A673 (cell line): ENCODE results near the gene LTB4R. TPM values are rescaled to one million over a fixed set of nuclear protein-coding genes. Genes with fewer than 3 reads are reported as not detected.

Experiments used
- BruUV-seq: library from RNA; stranded (reverse); fragments of 400-500 nt; replicated peaks from 2 replicates; lab custom pipeline; 2021; lab: Mats Ljungman, UMichigan
- CTCF ChIA-PET: fragments of 300-600 bp; sonication (Branson Sonifier 250); formaldehyde crosslinking; loops from one replicate; lab custom pipeline; 2022; ENCODE audit warnings: antibody characterized with exemption; lab: Charles Lee
- POLR2A ChIA-PET: fragments of 300-600 bp; sonication (Branson Sonifier 250); formaldehyde crosslinking; loops from one replicate; lab custom pipeline; 2022; ENCODE audit warnings: antibody characterized with exemption; ENCODE audit not compliant: low non-redundant PET; lab: Charles Lee
- DNase-seq: peaks from one replicate; pipeline ENCODE4 v3.0.0-alpha.2; 2015; ENCODE audit warnings: low spot score
- H3K27ac ChIP-seq: fragments of 200-600 bp; sonication (generic); 2 replicates; pipeline ENCODE4 v1.5.1; 2016; ENCODE audit warnings: mixed run types, low read depth, mild to moderate bottlenecking, mixed read lengths, antibody characterized with exemption, low read length; ENCODE audit not compliant: poor library complexity, severe bottlenecking
- H3K27me3 ChIP-seq: fragments of 200-600 bp; sonication (generic); replicated peaks from 2 replicates; pipeline ENCODE4 v1.6.1; 2017; ENCODE audit warnings: mixed run types, low read depth, mild to moderate bottlenecking, mixed read lengths, antibody characterized with exemption, low read length; ENCODE audit not compliant: insufficient read depth, poor library complexity
- H3K36me3 ChIP-seq: fragments of 200-600 bp; sonication (generic); 2 replicates; pipeline ENCODE4 v1.6.1; 2016; ENCODE audit warnings: mixed run types, mild to moderate bottlenecking, mixed read lengths, antibody characterized with exemption, low read length; ENCODE audit not compliant: insufficient read depth, poor library complexity, severe bottlenecking
- H3K4me1 ChIP-seq: fragments of 200-600 bp; sonication (generic); 2 replicates; pipeline ENCODE4 v1.6.1; 2017; ENCODE audit warnings: mixed run types, mild to moderate bottlenecking, mixed read lengths, antibody characterized with exemption, low read length; ENCODE audit not compliant: insufficient read depth, poor library complexity, severe bottlenecking
- H3K4me3 ChIP-seq: fragments of 200-600 bp; sonication (generic); 2 replicates; pipeline ENCODE4 v1.5.1; 2016; ENCODE audit warnings: low read depth, mixed run types, mild to moderate bottlenecking, mixed read lengths, low read length; ENCODE audit not compliant: poor library complexity, severe bottlenecking
- H3K9me3 ChIP-seq: fragments of 200-600 bp; sonication (generic); 2 replicates; pipeline ENCODE4 v1.6.1; 2016; ENCODE audit warnings: mixed run types, low read depth, mild to moderate bottlenecking, mixed read lengths, antibody characterized with exemption, low read length; ENCODE audit not compliant: poor library complexity, severe bottlenecking
- CTCF ChIP-seq: fragments of 300-800, 200-600 bp; sonication (generic); conservative IDR thresholded peaks from 2 replicates; pipeline ENCODE4 v1.5.1; 2017; ENCODE audit warnings: low read depth, mild to moderate bottlenecking, antibody characterized with exemption, low read length, moderate library complexity, mixed read lengths
- EZH2 ChIP-seq: fragments of 200-600 bp; sonication (generic); IDR thresholded peaks from 2 replicates; pipeline ENCODE4 v1.6.1; 2017; ENCODE audit warnings: borderline replicate concordance, low read depth, mild to moderate bottlenecking, mixed read lengths, antibody characterized with exemption, low read length; ENCODE audit not compliant: poor library complexity, severe bottlenecking
- intact Hi-C: fragments of 100-400 bp; cut with micrococcal nuclease; formaldehyde crosslinking; loops from one replicate; pipeline ENCODE4 v1.10.0; 2022; ENCODE audit not compliant: unreplicated experiment
- total RNA-seq: library from RNA; stranded (reverse); gene quantifications from 2 replicates; pipeline ENCODE4 v1.2.3, GENCODE V29; 2021

LTB4R gene
- total RNA-seq, 1 experiment from 2014 or later: 6.6 TPM

- H3K27ac ChIP-seq: no peak overlapping the region
- TF ChIP-seq CTCF (no peak), EZH2 (no peak)
- H3K27me3 ChIP-seq: no peaks in the 10 kb centered on the region
- DNase-seq: no peak
- H3K4me1 ChIP-seq: no peaks in the 10 kb centered on the region
- H3K9me3 ChIP-seq: no peaks in the 10 kb centered on the region
- BruUV-seq: no TSS peak
- no peaks in the 10 kb centered on the region for H3K36me3 ChIP-seq
- intact Hi-C loops: no loop called here
- ChIA-PET CTCF (no interaction called here), POLR2A (no interaction called here)
- no peak overlapping the region for H3K4me3 ChIP-seq
Observed at GRCh38 chr14:24342889-24343288, 31.6 kb downstream of the LTB4R start.

GRCh38 chr14:24343795-24344660 is 32.7 kb downstream of the LTB4R start:
- TF ChIP-seq CTCF (no peak), EZH2 (no peak)
- no peak for DNase-seq
- Histone ChIP-seq H3K9me3 (no peaks in the 10 kb centered on the region), H3K27me3 (no peaks in the 10 kb centered on the region), H3K27ac (no peak overlapping the region), H3K36me3 (no peaks in the 10 kb centered on the region), H3K4me1 (no peaks in the 10 kb centered on the region), H3K4me3 (no peak overlapping the region)
- ChIA-PET POLR2A (no interaction called here), CTCF (no interaction called here)
- intact Hi-C loops: no loop called here
- no TSS peak for BruUV-seq

GRCh38 chr14:24347134-24347533 is 35.8 kb downstream of the LTB4R start:
- no peaks in the 10 kb centered on the region for H3K9me3 ChIP-seq
- H3K4me3 ChIP-seq: no peak overlapping the region
- no peak for TF ChIP-seq EZH2
- no peak for TF ChIP-seq CTCF
- ChIA-PET POLR2A (no interaction called here), CTCF (interaction anchor here (1.3 kb wide), 1 partner anchor 14 kb away, joined by 3 read pairs; no protein-coding TSS in a partner anchor)
- DNase-seq: no peak
- intact Hi-C loops: no loop called here
- no peaks in the 10 kb centered on the region for H3K27me3 ChIP-seq
- no TSS peak for BruUV-seq
- peaks cover 7% of the 10 kb centered on the region for H3K4me1 ChIP-seq
- H3K36me3 ChIP-seq: no peaks in the 10 kb centered on the region
- no peak overlapping the region for H3K27ac ChIP-seq
